Measurements from ENCODE around the gene CBX6. TPM values are rescaled to one million over a fixed set of nuclear protein-coding genes. Genes with fewer than 3 reads are reported as not detected.

The CBX6 gene
- total RNA-seq, 1 experiment from 2014 or later: 31.4 TPM

GRCh38 chr22:38907767-38908166, 35.8 kb upstream of the CBX6 start:
- H3K56ac ChIP-seq (ENCODE audit: insufficient read length, low read depth, low read length): no peak overlapping the region
- no peak overlapping the region for H3K27ac Mint-ChIP-seq
- no peak overlapping the region for H3K18ac ChIP-seq (ENCODE audit: insufficient read length, low read depth, low read length)
- H3K4me1 Mint-ChIP-seq: no peaks in the 10 kb centered on the region
- peaks cover 34 to 47% of the 10 kb centered on the region in 2 experiments for H3K9me3 Mint-ChIP-seq
- no peak overlapping the region for H3K14ac ChIP-seq (ENCODE audit: insufficient read depth, low read length)
- no peak overlapping the region for H2BK5ac ChIP-seq (ENCODE audit: insufficient read length, low read length)
- no peaks in the 10 kb centered on the region for H3K9me3 ChIP-seq (ENCODE audit: control insufficient read depth, low read depth, low read length)
- H2BK12ac ChIP-seq (ENCODE audit: insufficient read length, low read depth, low read length): no peak overlapping the region
- H3T11ph ChIP-seq (ENCODE audit: low read length): no peak overlapping the region
- TF ChIP-seq, protein P1, sequence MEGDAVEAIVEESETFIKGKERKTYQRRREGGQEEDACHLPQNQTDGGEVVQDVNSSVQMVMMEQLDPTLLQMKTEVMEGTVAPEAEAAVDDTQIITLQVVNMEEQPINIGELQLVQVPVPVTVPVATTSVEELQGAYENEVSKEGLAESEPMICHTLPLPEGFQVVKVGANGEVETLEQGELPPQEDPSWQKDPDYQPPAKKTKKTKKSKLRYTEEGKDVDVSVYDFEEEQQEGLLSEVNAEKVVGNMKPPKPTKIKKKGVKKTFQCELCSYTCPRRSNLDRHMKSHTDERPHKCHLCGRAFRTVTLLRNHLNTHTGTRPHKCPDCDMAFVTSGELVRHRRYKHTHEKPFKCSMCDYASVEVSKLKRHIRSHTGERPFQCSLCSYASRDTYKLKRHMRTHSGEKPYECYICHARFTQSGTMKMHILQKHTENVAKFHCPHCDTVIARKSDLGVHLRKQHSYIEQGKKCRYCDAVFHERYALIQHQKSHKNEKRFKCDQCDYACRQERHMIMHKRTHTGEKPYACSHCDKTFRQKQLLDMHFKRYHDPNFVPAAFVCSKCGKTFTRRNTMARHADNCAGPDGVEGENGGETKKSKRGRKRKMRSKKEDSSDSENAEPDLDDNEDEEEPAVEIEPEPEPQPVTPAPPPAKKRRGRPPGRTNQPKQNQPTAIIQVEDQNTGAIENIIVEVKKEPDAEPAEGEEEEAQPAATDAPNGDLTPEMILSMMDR (conservative IDR thresholded peaks at IDR 0.05): no peak
- H3K4me1 ChIP-seq (ENCODE audit: insufficient read depth, low read length): no peaks in the 10 kb centered on the region
- H2BK15ac ChIP-seq (ENCODE audit: low read depth, low read length): no peak overlapping the region
- H2AFZ ChIP-seq (ENCODE audit: low read length): no peak overlapping the region
- no CpG with 5 or more reads among the region's 2 CpGs for WGBS (ENCODE audit: extremely low coverage, insufficient read length, low lambda C conversion rate)
- no peak for DNase-seq
- H3K23me2 ChIP-seq (ENCODE audit: insufficient read length, low read depth, low read length, poor library complexity, severe bottlenecking): no peaks in the 10 kb centered on the region
- no peak overlapping the region for H3K23ac ChIP-seq (ENCODE audit: insufficient read length, low read depth, low read length)
- no peak overlapping the region for H3K4me3 Mint-ChIP-seq
- H4K91ac ChIP-seq (ENCODE audit: insufficient read length, low read depth, low read length): no peak overlapping the region
- no peaks in the 10 kb centered on the region for H3K79me1 ChIP-seq (ENCODE audit: insufficient read depth, low read depth, low read length, poor library complexity, severe bottlenecking)
- H3K27me3 Mint-ChIP-seq (ENCODE audit: low read depth): peaks cover 32% of the 10 kb centered on the region
- peaks cover 5 to 12% (median 7%) of the 10 kb centered on the region in 3 experiments; a peak in 6 of 7 replicates for H3K36me3 Mint-ChIP-seq (ENCODE audit: insufficient read depth in 1 of 3, low read depth in 3 of 3)
- no peak overlapping the region for H3K4me2 ChIP-seq (ENCODE audit: insufficient read depth, insufficient read length, low read length)
- no peak overlapping the region for H4K8ac ChIP-seq (replicated peaks; ENCODE audit: insufficient read length, low read depth, low read length)
- no peak overlapping the region for H2AK5ac ChIP-seq (ENCODE audit: insufficient read length, low read length)
- H3K27me3 ChIP-seq (ENCODE audit: insufficient read depth, low read length): no peaks in the 10 kb centered on the region
- no peak overlapping the region for H3K4ac ChIP-seq (ENCODE audit: low read depth, low read length)
- no peak overlapping the region for H2BK120ac ChIP-seq (ENCODE audit: low read depth, low read length, poor library complexity, severe bottlenecking)
- no peak overlapping the region for H4K5ac ChIP-seq (ENCODE audit: insufficient read length, low read depth, low read length)
- no peaks in the 10 kb centered on the region for H4K20me1 ChIP-seq (ENCODE audit: control insufficient read depth, insufficient read depth, insufficient read length)
- H2BK20ac ChIP-seq (ENCODE audit: low read depth, low read length, poor library complexity, severe bottlenecking): no peak overlapping the region
- no peaks in the 10 kb centered on the region for H3K79me2 ChIP-seq (ENCODE audit: insufficient read depth, low read length)
- no peak overlapping the region for H3K9ac ChIP-seq (ENCODE audit: extremely low read depth, insufficient read length, low read length)
- no peak overlapping the region for H3K27ac ChIP-seq (ENCODE audit: insufficient read length, low read depth, low read length)
